Astrocyte (in vitro differentiated cells and primary cell): ENCODE results near the gene MLN. TPM values are rescaled to one million over a fixed set of nuclear protein-coding genes. Genes with fewer than 3 reads are reported as not detected.

Experiments
- DNase-seq: peaks from one replicate; pipeline ENCODE4 v3.0.0-alpha.2; 2010; ENCODE audit warnings: low read depth
- FAIRE-seq: peaks from 2 replicates; lab custom pipeline; 2011; peaks lifted over from hg19 to GRCh38; lab: Jason Lieb, UNC
- H2AFZ ChIP-seq: 2 replicates; pipeline ENCODE4 v1.6.0; 2012; ENCODE audit warnings: low read depth, low read length, inconsistent platforms
- H3K27ac ChIP-seq: 2 replicates; pipeline ENCODE4 v1.5.1; 2011; ENCODE audit warnings: low read depth, low read length, inconsistent platforms
- H3K27me3 ChIP-seq: 2 replicates; pipeline ENCODE4 v1.6.0; 2011; ENCODE audit warnings: low read length, inconsistent platforms; ENCODE audit not compliant: insufficient read depth
- H3K36me3 ChIP-seq: 2 replicates; pipeline ENCODE4 v1.5.1; 2011; ENCODE audit warnings: low read length, inconsistent platforms; ENCODE audit not compliant: insufficient read depth
- H3K4me1 ChIP-seq: 2 replicates; pipeline ENCODE4 v1.5.1; 2011; ENCODE audit warnings: low read length, inconsistent platforms; ENCODE audit not compliant: insufficient read depth
- H3K4me2 ChIP-seq: 2 replicates; pipeline ENCODE4 v1.6.0; 2012; ENCODE audit warnings: low read length, inconsistent platforms
- H3K4me3 ChIP-seq: 2 replicates; pipeline ENCODE4 v1.5.1; 2011; ENCODE audit warnings: low read depth, mild to moderate bottlenecking, low read length, inconsistent platforms; ENCODE audit not compliant: insufficient read depth
- H3K79me2 ChIP-seq: 2 replicates; pipeline ENCODE4 v1.6.0; 2012; ENCODE audit warnings: mild to moderate bottlenecking, low read length, inconsistent platforms; ENCODE audit not compliant: insufficient read depth
- H3K9ac ChIP-seq: 2 replicates; pipeline ENCODE4 v1.6.0; 2012; ENCODE audit warnings: mild to moderate bottlenecking, low read length, inconsistent platforms
- H3K9me3 ChIP-seq: 2 replicates; pipeline ENCODE4 v1.5.1; 2012; ENCODE audit warnings: low read depth, mild to moderate bottlenecking, low read length, inconsistent platforms; ENCODE audit not compliant: insufficient read depth
- H4K20me1 ChIP-seq: 2 replicates; pipeline ENCODE4 v1.6.0; 2012; ENCODE audit warnings: low read length, inconsistent platforms; ENCODE audit not compliant: insufficient read depth
- H3K27ac Mint-ChIP-seq: one replicate; pipeline ENCODE4 v1.8.0; 2021; ENCODE audit warnings: mild to moderate bottlenecking, mixed read lengths; ENCODE audit not compliant: unreplicated experiment
- H3K27me3 Mint-ChIP-seq: one replicate; pipeline ENCODE4 v1.8.0; 2021; ENCODE audit warnings: low read depth, mixed read lengths; ENCODE audit not compliant: unreplicated experiment
- H3K36me3 Mint-ChIP-seq: one replicate; pipeline ENCODE4 v1.8.0; 2021; ENCODE audit warnings: low read depth, mixed read lengths; ENCODE audit not compliant: unreplicated experiment
- H3K4me1 Mint-ChIP-seq: one replicate; pipeline ENCODE4 v1.8.0; 2021; ENCODE audit warnings: low read depth, mixed read lengths; ENCODE audit not compliant: unreplicated experiment
- H3K4me3 Mint-ChIP-seq: one replicate; pipeline ENCODE4 v1.8.0; 2021; ENCODE audit warnings: mild to moderate bottlenecking, moderate library complexity, mixed read lengths; ENCODE audit not compliant: unreplicated experiment
- H3K9me3 Mint-ChIP-seq: one replicate; pipeline ENCODE4 v1.8.0; 2021; ENCODE audit warnings: mild to moderate bottlenecking, mixed read lengths; ENCODE audit not compliant: unreplicated experiment
- EZH2 ChIP-seq: IDR thresholded peaks from 2 replicates; pipeline ENCODE4 v1.6.1; 2012; ENCODE audit warnings: mild to moderate bottlenecking, low read length, inconsistent platforms; ENCODE audit not compliant: insufficient read depth
- total RNA-seq: library from RNA; stranded (reverse); gene quantifications from 2 replicates; pipeline ENCODE4 v1.2.1, GENCODE V29; 2021
- TF ChIP-seq, protein P1 (sequence below): IDR thresholded peaks from 2 replicates; pipeline ENCODE4 v1.5.1; 2011; ENCODE audit warnings: low read depth, mild to moderate bottlenecking, inconsistent platforms, low read length, moderate library complexity; ENCODE audit not compliant: insufficient read depth

Gene MLN
- total RNA-seq, 1 donor from 2014 or later = not detected

DNA sequence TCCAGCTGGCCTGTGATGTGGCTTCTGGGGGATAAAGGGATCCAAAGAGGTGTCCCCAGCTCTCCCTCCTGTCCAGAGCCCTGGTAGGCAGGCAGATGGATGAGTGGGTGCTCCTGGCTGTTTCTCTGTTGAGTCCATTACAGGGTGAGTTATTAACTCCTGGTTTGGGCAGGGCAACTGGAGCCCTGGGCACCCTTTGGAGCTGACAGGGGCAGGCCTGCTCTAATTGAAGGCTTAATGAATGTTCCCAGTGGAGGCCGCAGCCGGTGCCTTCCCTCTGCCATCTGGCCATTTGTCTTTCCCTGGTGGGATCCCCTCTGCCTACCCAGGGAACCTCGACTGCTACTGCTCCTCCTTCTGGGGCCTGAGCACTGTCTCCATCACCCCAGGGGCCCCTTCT lies 44.7 kb upstream of the MLN start:
- Mint-ChIP-seq H3K9me3 (peaks cover 3% of the 10 kb centered on the region), H3K27me3 (peaks cover 35% of the 10 kb centered on the region), H3K36me3 (no peaks in the 10 kb centered on the region), H3K4me1 (no peaks in the 10 kb centered on the region), H3K4me3 (no peak overlapping the region), H3K27ac (no peak overlapping the region)
- Histone ChIP-seq H3K4me3 (no peak overlapping the region), H3K27ac (no peak overlapping the region), H3K79me2 (no peaks in the 10 kb centered on the region), H2AFZ (no peak overlapping the region), H4K20me1 (no peaks in the 10 kb centered on the region), H3K4me2 (no peak overlapping the region), H3K27me3 (peaks cover under 1% of the 10 kb centered on the region), H3K4me1 (no peaks in the 10 kb centered on the region), H3K9me3 (no peaks in the 10 kb centered on the region), H3K36me3 (no peaks in the 10 kb centered on the region), H3K9ac (no peak overlapping the region)
- no peak for TF ChIP-seq EZH2
- TF ChIP-seq, protein P1, sequence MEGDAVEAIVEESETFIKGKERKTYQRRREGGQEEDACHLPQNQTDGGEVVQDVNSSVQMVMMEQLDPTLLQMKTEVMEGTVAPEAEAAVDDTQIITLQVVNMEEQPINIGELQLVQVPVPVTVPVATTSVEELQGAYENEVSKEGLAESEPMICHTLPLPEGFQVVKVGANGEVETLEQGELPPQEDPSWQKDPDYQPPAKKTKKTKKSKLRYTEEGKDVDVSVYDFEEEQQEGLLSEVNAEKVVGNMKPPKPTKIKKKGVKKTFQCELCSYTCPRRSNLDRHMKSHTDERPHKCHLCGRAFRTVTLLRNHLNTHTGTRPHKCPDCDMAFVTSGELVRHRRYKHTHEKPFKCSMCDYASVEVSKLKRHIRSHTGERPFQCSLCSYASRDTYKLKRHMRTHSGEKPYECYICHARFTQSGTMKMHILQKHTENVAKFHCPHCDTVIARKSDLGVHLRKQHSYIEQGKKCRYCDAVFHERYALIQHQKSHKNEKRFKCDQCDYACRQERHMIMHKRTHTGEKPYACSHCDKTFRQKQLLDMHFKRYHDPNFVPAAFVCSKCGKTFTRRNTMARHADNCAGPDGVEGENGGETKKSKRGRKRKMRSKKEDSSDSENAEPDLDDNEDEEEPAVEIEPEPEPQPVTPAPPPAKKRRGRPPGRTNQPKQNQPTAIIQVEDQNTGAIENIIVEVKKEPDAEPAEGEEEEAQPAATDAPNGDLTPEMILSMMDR = no peak
- FAIRE-seq (no peak), DNase-seq (no peak)

DNA sequence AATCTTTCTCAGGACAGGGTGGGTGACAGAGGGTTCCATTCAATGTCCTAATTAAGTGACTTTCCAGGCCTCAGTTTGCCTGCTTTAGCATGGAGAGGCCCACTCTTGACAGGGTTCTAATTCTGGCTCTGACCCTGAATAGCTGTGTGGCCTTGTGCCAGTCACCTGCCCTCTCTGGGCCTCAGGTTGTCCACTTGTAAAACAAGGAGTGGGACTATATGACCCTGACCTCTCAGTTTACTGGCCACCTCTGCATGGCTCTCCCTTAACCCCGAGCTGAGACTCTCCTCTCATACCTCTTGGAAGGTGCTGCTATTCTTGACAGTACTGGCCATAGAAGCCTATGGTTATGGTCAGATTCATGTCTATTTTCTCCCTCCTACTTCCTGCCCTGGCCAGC lies 44.1 kb upstream of the MLN start:
- Histone ChIP-seq H3K36me3 (no peaks in the 10 kb centered on the region), H3K4me3 (no peak overlapping the region), H3K27me3 (no peaks in the 10 kb centered on the region), H2AFZ (no peak overlapping the region), H3K4me2 (no peak overlapping the region), H3K27ac (no peak overlapping the region), H3K4me1 (no peaks in the 10 kb centered on the region), H3K9me3 (no peaks in the 10 kb centered on the region), H3K79me2 (no peaks in the 10 kb centered on the region), H3K9ac (no peak overlapping the region), H4K20me1 (no peaks in the 10 kb centered on the region)
- Mint-ChIP-seq H3K9me3 (peaks cover 3% of the 10 kb centered on the region), H3K36me3 (no peaks in the 10 kb centered on the region), H3K4me3 (no peak overlapping the region), H3K4me1 (peaks cover 4% of the 10 kb centered on the region), H3K27me3 (peaks cover 34% of the 10 kb centered on the region), H3K27ac (no peak overlapping the region)
- no peak for FAIRE-seq
- TF ChIP-seq, protein P1 = no peak
- no peak for TF ChIP-seq EZH2
- no peak for DNase-seq

DNA sequence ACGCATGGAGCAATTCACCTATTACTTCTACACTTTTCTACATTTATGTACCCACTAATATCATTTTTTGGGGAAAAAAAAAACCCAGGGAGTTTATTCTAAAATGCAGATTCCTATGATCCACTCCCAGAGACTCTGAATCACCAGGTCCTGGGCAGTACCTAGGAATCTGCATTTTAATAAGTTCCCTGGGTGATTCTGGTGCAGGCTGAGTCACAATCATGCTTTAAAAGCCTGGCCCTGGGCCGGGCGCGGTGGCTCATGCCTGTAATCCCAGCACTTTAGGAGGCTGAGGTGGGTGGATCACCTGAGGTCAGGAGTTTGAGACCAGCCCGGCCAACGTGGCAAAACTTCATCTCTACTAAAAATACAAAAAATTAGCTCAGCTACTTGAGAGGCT lies 43.3 kb upstream of the MLN start:
- Histone ChIP-seq H3K9ac (no peak overlapping the region), H3K4me1 (no peaks in the 10 kb centered on the region), H2AFZ (no peak overlapping the region), H3K79me2 (no peaks in the 10 kb centered on the region), H3K36me3 (no peaks in the 10 kb centered on the region), H3K27ac (no peak overlapping the region), H3K4me3 (no peak overlapping the region), H4K20me1 (no peaks in the 10 kb centered on the region), H3K9me3 (no peaks in the 10 kb centered on the region), H3K27me3 (no peaks in the 10 kb centered on the region), H3K4me2 (no peak overlapping the region)
- Mint-ChIP-seq H3K27ac (no peak overlapping the region), H3K36me3 (no peaks in the 10 kb centered on the region), H3K4me3 (no peak overlapping the region), H3K4me1 (peaks cover 5% of the 10 kb centered on the region), H3K27me3 (peaks cover 31% of the 10 kb centered on the region), H3K9me3 (peaks cover 3% of the 10 kb centered on the region)
- DNase-seq = no peak
- no peak for FAIRE-seq
- no peak for TF ChIP-seq EZH2
- TF ChIP-seq, protein P1 = no peak
